ENCODE measurements around the gene OMD.

Gene OMD

GRCh38 chr9:92438900-92439526 lies 14.7 kb upstream of the OMD start:
- DNase-seq (ENCODE audit: low spot score), result no peak
- in situ Hi-C loops (cut with MboI; ENCODE audit: low pct_unique_long_range_greater_than_20kb, low sequenced_read_pairs, unreplicated experiment), result loop anchor here (25.0 kb wide), 1 partner anchor 102 kb away; the partner anchor contains the start of genes CENPP and NOL8
- TF ChIP-seq CTCF (IDR thresholded peaks at IDR 0.05; ENCODE audit: extremely low read depth, insufficient read depth, missing control alignments), result no peak

GRCh38 chr9:92435263-92435662 lies 11.0 kb upstream of the OMD start:
- in situ Hi-C loops (cut with MboI; ENCODE audit: low pct_unique_long_range_greater_than_20kb, low sequenced_read_pairs, unreplicated experiment), result loop anchor here (25.0 kb wide), 1 partner anchor 98 kb away; the partner anchor contains the start of genes CENPP and NOL8
- no peak for TF ChIP-seq CTCF (IDR thresholded peaks at IDR 0.05; ENCODE audit: extremely low read depth, insufficient read depth, missing control alignments)
- no peak for DNase-seq (ENCODE audit: low spot score)

GRCh38 chr9:92432972-92433548 lies 8.8 kb upstream of the OMD start:
- no peak for TF ChIP-seq CTCF (IDR thresholded peaks at IDR 0.05; ENCODE audit: extremely low read depth, insufficient read depth, missing control alignments)
- no peak for DNase-seq (ENCODE audit: low spot score)
- in situ Hi-C loops (cut with MboI; ENCODE audit: low pct_unique_long_range_greater_than_20kb, low sequenced_read_pairs, unreplicated experiment), result loop anchor here (25.0 kb wide), 1 partner anchor 96 kb away; the partner anchor contains the start of genes CENPP and NOL8

GRCh38 chr9:92432350-92432749 lies 8.1 kb upstream of the OMD start:
- no peak for DNase-seq (ENCODE audit: low spot score)
- in situ Hi-C loops (cut with MboI; ENCODE audit: low pct_unique_long_range_greater_than_20kb, low sequenced_read_pairs, unreplicated experiment), result loop anchor here (25.0 kb wide), 1 partner anchor 95 kb away; the partner anchor contains the start of genes CENPP and NOL8
- no peak for TF ChIP-seq CTCF (IDR thresholded peaks at IDR 0.05; ENCODE audit: extremely low read depth, insufficient read depth, missing control alignments)

GRCh38 chr9:92429836-92430235 lies 5.6 kb upstream of the OMD start:
- TF ChIP-seq CTCF (IDR thresholded peaks at IDR 0.05; ENCODE audit: extremely low read depth, insufficient read depth, missing control alignments), result no peak
- in situ Hi-C loops (cut with MboI; ENCODE audit: low pct_unique_long_range_greater_than_20kb, low sequenced_read_pairs, unreplicated experiment), result loop anchor here (25.0 kb wide), 1 partner anchor 93 kb away; the partner anchor contains the start of genes CENPP and NOL8

GRCh38 chr9:92426501-92427145 lies 2.4 kb upstream of the OMD start:
- in situ Hi-C loops (cut with MboI; ENCODE audit: low pct_unique_long_range_greater_than_20kb, low sequenced_read_pairs, unreplicated experiment), result loop anchor here (25.0 kb wide), 1 partner anchor 89 kb away; the partner anchor contains the start of genes CENPP and NOL8

More at GRCh38 chr9:92429836-92430235, 5.6 kb upstream of the OMD start:
- no peak for DNase-seq (ENCODE audit: low spot score)

More at GRCh38 chr9:92426501-92427145, 2.4 kb upstream of the OMD start:
- TF ChIP-seq CTCF (IDR thresholded peaks at IDR 0.05; ENCODE audit: extremely low read depth, insufficient read depth, missing control alignments), result no peak
- no peak for DNase-seq (ENCODE audit: low spot score)

Measured in GM13977 (cell line).